A549 treated with Mapracorat at 1 μM for 4 hours (cell line): ENCODE results near the gene CSNK2A3. TPM values are rescaled to one million over a fixed set of nuclear protein-coding genes. Genes with fewer than 3 reads are reported as not detected.

Source experiments
- total RNA-seq: library from RNA; stranded (reverse); fragments of 200-300 nt; extraction: Qiagen RNA extraction; gene quantifications from 5 replicates; pipeline ENCODE4 v1.2.3, GENCODE V29; 2022

The CSNK2A3 gene
- 1.7 to 2.5 TPM (median 2.0 TPM) in 5 replicates for total RNA-seq

DNA sequence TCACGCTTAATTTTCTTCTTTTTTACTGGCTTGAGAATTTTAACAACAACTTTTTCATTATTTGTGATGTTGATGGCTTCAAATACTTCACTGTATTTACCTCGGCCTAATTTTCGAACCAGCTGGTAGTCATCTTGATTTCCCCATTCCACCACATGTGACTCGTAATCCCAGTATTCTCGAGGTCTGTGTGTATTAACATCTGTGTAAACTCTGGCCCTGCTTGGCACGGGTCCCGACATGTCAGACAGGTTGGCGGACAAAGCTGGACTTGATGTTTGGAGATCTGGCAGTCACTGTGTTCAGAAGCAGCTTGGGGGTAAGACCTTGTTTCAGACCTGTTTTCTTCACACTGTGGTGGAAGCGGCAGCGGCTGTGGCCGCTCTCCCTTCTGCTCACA lies at the start of gene CSNK2A3:
TSS of gene CSNK2A3 (minus strand) at position 373 of the 400 bp plus-strand sequence. CDS start at position 242, 131 bp downstream.

